HUES48 (cell line): ENCODE measurements around the gene ZFP3.

ENCODE experiments used
- H3K27ac ChIP-seq: one replicate; pipeline ENCODE4 v1.7.0; 2013; ENCODE audit warnings: low read depth, low read length, inconsistent platforms
- H3K27me3 ChIP-seq: 2 replicates; pipeline ENCODE4 v1.6.1; 2013; ENCODE audit warnings: mild to moderate bottlenecking, low read length; ENCODE audit not compliant: control insufficient read depth, insufficient read depth
- H3K36me3 ChIP-seq: 2 replicates; pipeline ENCODE4 v1.6.1; 2013; ENCODE audit warnings: low read length; ENCODE audit not compliant: control insufficient read depth, insufficient read depth
- H3K4me1 ChIP-seq: 2 replicates; pipeline ENCODE4 v1.6.1; 2013; ENCODE audit warnings: mild to moderate bottlenecking, low read length; ENCODE audit not compliant: control insufficient read depth, insufficient read depth
- H3K4me3 ChIP-seq: 2 replicates; pipeline ENCODE4 v1.5.1; 2013; ENCODE audit warnings: mild to moderate bottlenecking, low read depth, low read length
- H3K9ac ChIP-seq: 2 replicates; pipeline ENCODE4 v1.6.1; 2013; ENCODE audit warnings: mild to moderate bottlenecking, low read depth, low read length, moderate library complexity
- H3K9me3 ChIP-seq: 2 replicates; pipeline ENCODE4 v1.6.1; 2013; ENCODE audit warnings: low read length; ENCODE audit not compliant: control insufficient read depth, insufficient read depth

The ZFP3 gene

DNA sequence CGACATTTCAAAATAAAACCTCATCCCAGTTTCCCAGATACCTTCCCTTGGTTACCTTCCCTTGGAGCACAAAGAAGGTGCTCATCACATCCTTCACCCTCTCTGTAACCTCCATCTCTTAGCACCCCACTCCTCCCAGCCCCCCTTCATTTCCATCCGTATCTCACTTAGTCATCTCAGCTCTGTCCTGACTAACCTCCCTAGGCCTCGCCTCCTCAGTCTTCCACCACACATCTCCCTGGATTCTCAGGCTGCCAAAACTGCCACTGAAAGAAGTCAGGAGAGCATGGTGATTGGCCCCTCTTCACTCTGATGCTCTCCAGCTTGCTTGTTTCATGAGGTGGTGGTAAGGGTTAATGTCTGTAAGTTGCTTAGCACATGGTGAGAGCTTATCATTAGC lies 2.3 kb downstream of the ZFP3 start:
- peaks cover 10% of the 10 kb centered on the region for H3K27me3 ChIP-seq
- H3K4me1 ChIP-seq = peaks cover 2% of the 10 kb centered on the region
- H3K9me3 ChIP-seq = no peaks in the 10 kb centered on the region
- no peak overlapping the region for H3K4me3 ChIP-seq
- H3K27ac ChIP-seq = no peak overlapping the region
- no peaks in the 10 kb centered on the region for H3K36me3 ChIP-seq
- no peak overlapping the region for H3K9ac ChIP-seq

- Histone ChIP-seq H3K27ac (no peak overlapping the region), H3K27me3 (peaks cover 13% of the 10 kb centered on the region), H3K9ac (no peak overlapping the region), H3K4me1 (no peaks in the 10 kb centered on the region), H3K4me3 (no peak overlapping the region), H3K9me3 (peaks cover 80% of the 10 kb centered on the region), H3K36me3 (no peaks in the 10 kb centered on the region)
Observed at GRCh38 chr17:5092218-5093010, 14.1 kb downstream of the ZFP3 start.

- Histone ChIP-seq H3K27me3 (peaks cover 13% of the 10 kb centered on the region), H3K9me3 (peaks cover 47% of the 10 kb centered on the region), H3K9ac (no peak overlapping the region), H3K36me3 (no peaks in the 10 kb centered on the region), H3K4me3 (peak overlapping the region; percentile 65), H3K4me1 (no peaks in the 10 kb centered on the region), H3K27ac (no peak overlapping the region)
Observed at GRCh38 chr17:5096731-5097100, 18.4 kb downstream of the ZFP3 start.

DNA sequence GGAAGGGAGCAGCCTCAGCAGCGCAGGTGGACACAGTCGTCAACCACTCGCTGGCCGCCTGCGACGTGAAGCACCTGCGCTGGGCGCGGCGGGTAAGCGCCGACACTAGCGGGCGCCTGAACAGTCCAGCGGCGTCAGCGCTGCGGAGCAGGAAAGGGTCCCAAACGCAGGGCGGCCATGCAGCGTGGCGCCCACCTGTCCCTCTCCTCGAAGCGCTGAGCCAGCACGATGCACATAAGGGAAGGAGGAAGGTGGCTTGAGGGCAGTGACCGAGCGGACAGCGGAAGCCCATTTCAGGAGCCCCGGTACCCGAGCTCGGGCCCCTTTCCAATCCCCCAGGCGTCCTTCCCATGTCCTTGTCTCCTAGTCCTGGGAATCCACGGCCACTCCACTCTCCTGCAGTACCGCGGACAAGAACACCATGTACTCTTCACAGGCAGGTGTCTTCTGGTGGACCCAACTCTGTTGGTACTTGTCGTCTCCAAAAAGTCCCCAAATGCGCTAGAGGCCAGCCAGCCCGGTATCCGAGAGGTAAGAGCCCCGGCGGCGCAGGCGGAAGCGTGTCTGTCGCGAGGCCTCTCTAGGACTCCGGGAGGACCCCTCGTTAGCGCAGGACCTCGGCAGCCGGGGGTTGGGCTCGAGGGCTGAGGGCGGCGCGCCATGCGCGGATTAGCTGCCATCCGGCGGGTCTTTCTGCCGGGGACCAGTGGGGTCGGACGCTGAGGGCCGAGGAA lies 19.0 kb downstream of the ZFP3 start:
- Histone ChIP-seq H3K27ac (no peak overlapping the region), H3K9ac (no peak overlapping the region), H3K4me1 (no peaks in the 10 kb centered on the region), H3K4me3 (peak overlapping the region; percentile 65), H3K36me3 (no peaks in the 10 kb centered on the region), H3K9me3 (peaks cover 42% of the 10 kb centered on the region), H3K27me3 (peaks cover 13% of the 10 kb centered on the region)

GRCh38 chr17:5099271-5099670 lies 21.0 kb downstream of the ZFP3 start:
- no peak overlapping the region for H3K4me3 ChIP-seq
- H3K9ac ChIP-seq = no peak overlapping the region
- no peaks in the 10 kb centered on the region for H3K36me3 ChIP-seq
- H3K4me1 ChIP-seq = no peaks in the 10 kb centered on the region
- H3K27ac ChIP-seq = no peak overlapping the region
- peaks cover 13% of the 10 kb centered on the region for H3K27me3 ChIP-seq
- H3K9me3 ChIP-seq = peaks cover 24% of the 10 kb centered on the region

GRCh38 chr17:5100832-5101231 lies 22.6 kb downstream of the ZFP3 start:
- H3K9ac ChIP-seq = no peak overlapping the region
- peaks cover 19% of the 10 kb centered on the region for H3K9me3 ChIP-seq
- no peak overlapping the region for H3K4me3 ChIP-seq
- no peak overlapping the region for H3K27ac ChIP-seq
- peaks cover 6% of the 10 kb centered on the region for H3K36me3 ChIP-seq
- peaks cover 13% of the 10 kb centered on the region for H3K27me3 ChIP-seq
- no peaks in the 10 kb centered on the region for H3K4me1 ChIP-seq

DNA sequence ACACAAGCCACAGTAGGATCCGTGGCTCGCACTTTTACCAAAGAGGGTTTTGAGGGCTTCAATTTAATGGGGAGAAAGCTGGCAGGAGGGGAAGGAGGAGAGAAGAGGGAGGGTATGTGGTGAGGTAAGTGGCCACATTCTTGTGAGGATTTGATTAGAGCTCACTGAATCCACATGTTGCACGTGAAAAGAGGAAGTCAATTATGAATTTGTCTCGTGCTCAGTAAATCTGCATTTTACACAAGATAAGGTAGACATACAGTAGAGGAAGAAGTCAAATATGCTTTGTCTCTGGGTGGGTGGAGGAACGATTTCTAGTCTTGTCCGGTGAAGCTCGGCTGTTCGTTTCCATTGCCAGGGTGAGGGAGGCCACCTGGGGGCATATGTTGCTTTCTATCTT lies 32.5 kb downstream of the ZFP3 start:
- Histone ChIP-seq H3K9ac (peak overlapping the region; percentile 67), H3K4me3 (peak overlapping the region; percentile 74), H3K36me3 (peaks cover 44% of the 10 kb centered on the region)

GRCh38 chr17:5111402-5112204 lies 33.3 kb downstream of the ZFP3 start, which contains the start of gene ZNF232:
ZNF232 (minus strand) TSS chr17:5111878; CDS start chr17:5111822, 56 bp downstream.
- peaks cover 1% of the 10 kb centered on the region; the same call in 1 of the 2 replicates for H3K9me3 ChIP-seq
- peak within 1 kb of the TSS; percentile 67 for H3K9ac ChIP-seq
- peaks cover 7% of the 10 kb centered on the region; the same call in 1 of the 2 replicates for H3K4me1 ChIP-seq
- peak within 1 kb of the TSS; percentile 74 for H3K4me3 ChIP-seq
- peak within 1 kb of the TSS; percentile 78 for H3K27ac ChIP-seq
- H3K27me3 ChIP-seq = 0 out of 2 replicates have a peak, but pooled peaks cover 2% of the 10 kb centered on the region
- peaks cover 36% of the 10 kb centered on the region for H3K36me3 ChIP-seq

More for the DNA sequence above, 32.5 kb downstream of the ZFP3 start:
- peaks cover 9% of the 10 kb centered on the region for H3K9me3 ChIP-seq
- no peak overlapping the region for H3K27ac ChIP-seq
- peaks cover 7% of the 10 kb centered on the region; the same call in 1 of the 2 replicates for H3K4me1 ChIP-seq
- H3K27me3 ChIP-seq = no peaks in the 10 kb centered on the region

GRCh38 chr17:5115673-5116651 lies 37.7 kb downstream of the ZFP3 start, which contains the start of gene USP6:
USP6 (plus strand) TSS chr17:5116032; CDS start chr17:5130368, 14,336 bp downstream.
- peaks cover 11% of the 10 kb centered on the region for H3K36me3 ChIP-seq
- H3K27me3 ChIP-seq = 0 out of 2 replicates have a peak, but pooled peaks cover 3% of the 10 kb centered on the region
- no peak within 1 kb of the TSS for H3K27ac ChIP-seq
- H3K4me3 ChIP-seq = no peak within 1 kb of the TSS
- H3K4me1 ChIP-seq = peaks cover 1% of the 10 kb centered on the region; the same call in 1 of the 2 replicates
- H3K9ac ChIP-seq = no peak within 1 kb of the TSS
- no peaks in the 10 kb centered on the region for H3K9me3 ChIP-seq

DNA sequence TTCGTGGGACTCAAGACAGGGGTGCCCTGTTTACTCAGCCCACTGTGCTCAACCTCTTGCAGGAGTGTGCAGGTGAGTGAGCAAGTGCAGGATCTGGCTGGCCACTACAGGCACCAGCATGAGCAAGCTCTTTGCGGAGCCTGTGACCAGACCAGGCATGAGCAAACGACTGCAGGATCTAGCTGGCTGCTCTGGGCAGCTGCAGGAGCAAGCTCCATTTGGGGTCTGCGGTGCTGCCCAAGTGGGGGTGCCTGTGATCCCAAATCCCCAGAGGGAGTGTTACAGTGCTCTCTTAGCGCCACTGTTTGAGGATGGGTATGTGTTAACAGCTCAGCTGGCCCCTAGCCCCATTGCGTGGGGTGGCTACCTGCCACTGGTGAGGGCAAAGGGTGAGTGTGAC lies 40.0 kb downstream of the ZFP3 start:
- Histone ChIP-seq H3K9ac (no peak overlapping the region), H3K4me1 (no peaks in the 10 kb centered on the region), H3K9me3 (no peaks in the 10 kb centered on the region), H3K4me3 (no peak overlapping the region), H3K27me3 (peaks cover 15% of the 10 kb centered on the region), H3K36me3 (peaks cover 11% of the 10 kb centered on the region), H3K27ac (no peak overlapping the region)
